SH-SY5Y (cell line): ENCODE results near the gene CHRD.

Source experiments
- GATA2 ChIP-seq: IDR thresholded peaks from 2 replicates; pipeline ENCODE4 v1.6.1; 2011; ENCODE audit warnings: mild to moderate bottlenecking, low read depth, low read length
- GATA3 ChIP-seq: IDR thresholded peaks from 2 replicates; pipeline ENCODE4 v1.6.1; 2011; ENCODE audit warnings: low read depth, mild to moderate bottlenecking, low read length, moderate library complexity

- TF ChIP-seq GATA2 (no peak), GATA3 (no peak)
Observed at GRCh38 chr3:184419171-184419570, 39.3 kb downstream of the CHRD start.
